Activated CD4-positive, alpha-beta T cell treated with anti-CD3 and anti-CD28 coated beads for 4 hours (primary cell): Measurements from ENCODE around the gene ZNF836.
"Not testable (repeated sequence)": the region's sequence is repeated elsewhere in the genome, so short reads cannot be mapped to it uniquely, and the experiment has no call there.

ENCODE experiments used
- DNase-seq, 2 donors: peaks; one replicate each; pipeline ENCODE4 v3.0.0-alpha.2; 2020

ZNF836 gene

GRCh38 chr19:52171321-52172169 is at the start of gene ZNF836:
TSS of gene ZNF836 (minus strand) at chr19:52171621. CDS start at chr19:52168072, 3,549 bp downstream.
- peak; percentile 92 for DNase-seq

DNA sequence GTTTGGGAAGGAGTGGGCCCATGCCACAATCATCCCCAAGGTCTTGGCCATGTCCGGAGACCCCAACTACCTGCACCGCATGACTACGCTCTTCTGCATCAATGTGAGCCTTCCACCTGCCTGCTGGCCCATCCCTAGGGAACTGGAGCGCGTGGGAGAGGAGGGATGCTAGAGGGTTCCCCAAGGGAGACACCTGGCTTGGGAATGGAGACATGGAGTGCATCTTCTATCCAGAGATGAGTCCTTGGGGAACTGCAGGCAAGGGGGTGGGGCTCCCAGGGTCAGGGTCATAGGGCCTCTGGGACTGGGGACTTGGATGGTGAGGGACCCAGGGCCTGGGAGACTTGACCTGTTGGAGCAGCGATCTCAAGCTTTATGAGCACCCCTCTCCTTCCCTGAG is 49.6 kb upstream of the ZNF836 start:
- no peak for DNase-seq

GRCh38 chr19:52219611-52220010 is 48.2 kb upstream of the ZNF836 start:
- DNase-seq, result no peak

DNA sequence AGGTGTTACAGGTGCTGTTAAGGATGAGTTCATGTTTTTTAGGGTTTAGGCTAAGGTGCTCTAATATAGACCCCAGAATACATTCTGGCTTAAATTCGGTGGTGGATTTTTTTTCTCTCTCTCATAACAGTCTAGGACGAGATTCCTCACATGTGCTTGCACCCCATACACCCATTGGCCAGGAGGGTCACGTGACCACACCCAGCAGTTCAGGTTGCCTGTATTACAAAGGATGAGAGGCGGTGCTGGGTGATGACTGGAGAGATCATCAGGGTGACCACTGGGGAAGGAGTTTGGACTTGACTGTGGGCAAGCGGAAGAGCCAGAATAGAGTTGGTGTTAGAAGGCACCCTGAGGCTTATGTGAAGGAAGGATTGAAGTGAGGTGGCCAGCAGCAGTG is 46.2 kb upstream of the ZNF836 start:
- no peak for DNase-seq

- no peak for DNase-seq
Observed at GRCh38 chr19:52216401-52216800, 45.0 kb upstream of the ZNF836 start.

DNA sequence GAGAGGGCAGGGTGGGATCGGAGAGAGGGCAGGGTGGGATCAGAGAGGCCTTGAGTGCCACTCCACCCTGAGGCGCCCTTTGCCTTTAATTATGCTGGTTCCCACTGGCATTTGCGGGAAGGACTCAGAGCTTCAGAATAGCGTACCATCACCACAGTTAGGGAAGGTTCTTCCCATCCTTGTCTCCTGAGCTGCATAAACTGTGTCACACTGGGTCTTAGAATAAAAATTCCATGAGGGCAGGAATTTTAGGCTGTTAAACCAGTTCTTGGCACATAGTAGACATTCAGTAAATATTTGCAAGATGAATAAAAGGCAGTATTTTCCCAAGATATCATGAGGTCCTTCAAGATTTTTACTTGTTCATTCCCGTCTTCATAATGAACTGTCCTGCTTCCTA is 42.8 kb upstream of the ZNF836 start:
- DNase-seq, result no peak

- DNase-seq, result no peak
Observed at GRCh38 chr19:52212572-52213255, 41.3 kb upstream of the ZNF836 start.

- DNase-seq, result no peak
Observed at GRCh38 chr19:52211926-52212571, 40.6 kb upstream of the ZNF836 start.

DNA sequence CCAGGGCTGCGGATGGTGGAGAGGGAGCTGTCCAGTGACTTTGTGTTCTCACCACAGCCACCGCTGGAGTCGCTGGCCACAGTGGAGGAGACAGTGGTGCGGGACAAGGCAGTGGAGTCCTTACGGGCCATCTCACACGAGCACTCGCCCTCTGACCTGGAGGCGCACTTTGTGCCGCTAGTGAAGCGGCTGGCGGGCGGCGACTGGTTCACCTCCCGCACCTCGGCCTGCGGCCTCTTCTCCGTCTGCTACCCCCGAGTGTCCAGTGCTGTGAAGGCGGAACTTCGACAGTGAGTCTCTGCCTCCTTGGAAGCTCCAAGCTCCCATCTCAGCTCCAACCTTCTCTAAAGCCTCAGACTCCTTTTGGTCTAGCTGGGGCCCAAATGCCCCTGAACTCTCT is 39.8 kb upstream of the ZNF836 start:
- DNase-seq, result no peak

- DNase-seq, result no peak
Observed at GRCh38 chr19:52206481-52206880, 35.1 kb upstream of the ZNF836 start.

- DNase-seq, result not testable (repeated sequence)
Observed at GRCh38 chr19:52200755-52201391, 29.5 kb upstream of the ZNF836 start.

DNA sequence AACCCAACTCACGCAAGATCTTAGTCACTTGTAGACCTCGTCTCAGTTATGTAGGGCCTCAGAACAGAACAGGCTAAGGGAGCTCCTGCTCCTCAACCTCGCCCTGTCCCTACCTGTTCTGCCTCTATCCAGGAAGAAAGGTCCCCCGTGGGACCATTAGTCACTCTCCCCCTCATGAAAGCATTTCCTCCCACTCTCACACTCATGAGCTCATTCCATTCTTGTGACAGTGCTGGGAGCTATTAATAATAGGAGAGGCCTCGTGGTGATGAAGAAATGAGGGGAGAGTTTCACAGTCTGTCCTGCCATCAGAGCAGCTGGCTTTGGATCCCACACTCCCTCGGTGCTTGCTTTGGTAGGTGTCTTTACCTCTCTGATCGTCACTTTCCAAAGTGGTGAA is 28.6 kb upstream of the ZNF836 start:
- no peak for DNase-seq

DNA sequence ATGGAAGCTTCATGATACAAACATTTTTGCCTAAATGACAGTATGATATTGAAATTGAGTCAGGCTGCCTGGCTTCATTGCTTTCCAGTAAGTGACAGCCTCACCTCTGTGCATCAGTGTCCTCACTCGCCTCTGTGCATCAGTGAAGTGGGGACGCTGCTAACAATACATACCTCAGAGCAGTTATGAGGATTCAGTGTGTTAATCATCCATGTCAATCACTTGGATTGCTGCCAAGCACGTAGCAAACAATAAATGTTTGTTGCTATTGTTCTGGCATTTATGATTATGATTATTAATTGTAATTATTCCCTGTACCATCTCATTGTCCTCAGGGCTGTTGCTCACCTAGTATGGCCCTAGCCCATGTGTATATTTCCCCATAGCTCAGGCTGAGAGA is 27.3 kb upstream of the ZNF836 start:
- DNase-seq, result no peak

DNA sequence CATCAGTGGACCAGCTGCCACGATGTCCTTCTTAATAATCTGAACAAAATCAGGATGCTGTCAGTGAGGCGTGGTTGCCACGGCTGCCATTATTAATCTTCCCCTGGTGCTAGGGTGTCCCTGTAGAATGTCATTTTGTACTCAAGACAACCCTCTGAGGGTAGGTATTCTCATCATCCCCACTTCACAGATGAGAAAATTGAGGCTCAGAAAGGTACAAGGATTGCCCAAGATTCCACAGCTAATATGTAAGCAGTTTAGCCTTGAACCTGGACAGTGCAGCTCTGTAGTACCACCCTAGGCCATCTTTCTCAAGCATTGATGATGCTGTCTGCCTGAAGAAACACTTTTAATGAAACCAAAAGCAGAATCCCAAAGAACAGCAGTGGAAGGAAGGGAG is 26.5 kb upstream of the ZNF836 start:
- no peak for DNase-seq

DNA sequence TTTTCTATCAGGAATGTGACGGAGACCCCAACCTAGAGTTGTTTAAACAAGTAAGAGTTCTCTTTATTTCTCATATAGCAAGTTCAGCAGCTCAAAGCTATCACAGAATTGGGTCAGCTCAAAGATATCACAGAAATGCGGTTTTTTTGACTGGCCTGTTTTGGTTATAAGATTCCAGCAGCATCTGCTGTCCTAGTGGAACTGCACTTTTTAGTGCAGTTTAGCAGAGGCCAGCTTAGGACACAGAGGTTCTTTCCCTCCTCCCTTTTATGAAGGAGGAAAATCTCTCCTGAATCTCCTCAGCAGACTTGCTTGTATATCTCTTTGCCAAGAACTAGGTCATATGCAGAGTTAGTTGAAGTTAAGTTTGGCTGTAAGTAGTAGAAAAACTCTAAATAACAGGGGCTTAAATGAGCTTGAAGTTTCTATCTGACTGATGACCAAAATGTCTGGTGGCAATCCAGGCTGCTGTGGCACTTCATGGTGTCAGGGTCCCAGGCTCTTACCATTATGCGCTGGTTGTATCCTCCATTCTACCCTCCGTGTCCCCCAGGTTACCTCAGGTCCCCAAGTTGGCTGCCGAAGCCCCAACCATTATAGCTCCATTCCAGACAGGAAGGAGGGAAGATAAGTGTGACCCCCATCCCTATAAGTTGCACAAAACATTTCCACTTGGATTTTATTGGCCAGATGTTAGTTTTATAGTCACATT is 25.0 kb upstream of the ZNF836 start:
- DNase-seq, result no peak

- DNase-seq, result no peak
Observed at GRCh38 chr19:52191951-52192350, 20.5 kb upstream of the ZNF836 start.

DNA sequence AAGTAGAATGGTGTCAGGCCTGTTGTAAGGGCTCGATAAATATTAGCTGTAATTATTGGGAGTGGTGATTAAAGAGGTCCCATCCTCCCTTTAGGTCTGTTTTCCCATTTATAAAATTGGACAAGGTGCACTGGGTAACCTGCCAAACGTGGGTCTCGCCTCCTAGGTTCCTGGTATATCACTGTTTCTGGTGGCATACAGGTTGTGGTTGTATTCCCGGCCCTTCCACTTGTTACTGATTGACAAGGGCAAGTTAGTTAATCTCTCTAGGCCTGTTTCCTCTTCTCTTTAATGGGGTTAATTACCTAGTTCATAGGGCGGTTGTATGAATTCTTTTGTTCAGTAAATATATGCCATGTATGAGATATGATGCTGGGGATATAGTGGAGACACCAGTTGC is 20.0 kb upstream of the ZNF836 start:
- no peak for DNase-seq

- DNase-seq, result no peak
Observed at GRCh38 chr19:52190487-52191293, 19.3 kb upstream of the ZNF836 start.

DNA sequence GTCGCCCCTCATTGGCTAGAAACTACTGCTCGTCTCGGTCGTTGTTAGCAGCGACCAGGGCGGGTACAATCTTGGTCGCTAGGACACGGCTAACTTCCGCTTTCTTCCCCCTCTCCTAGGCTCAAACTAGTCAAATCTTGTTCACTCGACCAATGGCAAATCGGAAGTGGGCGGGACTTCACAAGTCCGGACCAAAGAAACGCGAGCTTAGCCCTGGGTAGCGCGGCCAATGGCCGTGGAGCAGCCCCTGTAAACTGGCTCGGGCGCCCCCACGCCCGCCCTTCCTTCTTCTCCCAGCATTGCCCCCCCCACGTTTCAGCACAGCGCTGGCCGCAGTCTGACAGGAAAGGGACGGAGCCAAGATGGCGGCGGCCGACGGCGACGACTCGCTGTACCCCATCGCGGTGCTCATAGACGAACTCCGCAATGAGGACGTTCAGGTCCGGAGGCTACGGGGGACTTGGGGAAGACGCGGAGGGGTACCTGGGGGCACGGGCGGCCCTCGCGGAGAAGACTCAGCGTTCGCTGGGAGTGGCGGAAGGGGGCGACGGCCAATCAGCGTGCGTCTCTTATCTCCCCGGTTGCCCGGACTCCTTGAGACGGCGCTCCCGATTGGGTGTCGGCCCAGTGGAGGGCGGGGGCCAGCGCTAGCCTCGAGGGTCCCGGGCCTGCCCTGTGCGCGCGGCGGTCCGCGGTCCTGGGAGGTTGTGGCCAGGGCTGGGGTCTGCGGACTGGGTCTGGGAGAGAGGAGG is 18.5 kb upstream of the ZNF836 start, which contains the start of gene PPP2R1A:
TSS of gene PPP2R1A (plus strand) at position 318 of the 752 bp plus-strand sequence. CDS start at position 363, 45 bp downstream.
- DNase-seq, result peak; percentile 97 to 99

DNA sequence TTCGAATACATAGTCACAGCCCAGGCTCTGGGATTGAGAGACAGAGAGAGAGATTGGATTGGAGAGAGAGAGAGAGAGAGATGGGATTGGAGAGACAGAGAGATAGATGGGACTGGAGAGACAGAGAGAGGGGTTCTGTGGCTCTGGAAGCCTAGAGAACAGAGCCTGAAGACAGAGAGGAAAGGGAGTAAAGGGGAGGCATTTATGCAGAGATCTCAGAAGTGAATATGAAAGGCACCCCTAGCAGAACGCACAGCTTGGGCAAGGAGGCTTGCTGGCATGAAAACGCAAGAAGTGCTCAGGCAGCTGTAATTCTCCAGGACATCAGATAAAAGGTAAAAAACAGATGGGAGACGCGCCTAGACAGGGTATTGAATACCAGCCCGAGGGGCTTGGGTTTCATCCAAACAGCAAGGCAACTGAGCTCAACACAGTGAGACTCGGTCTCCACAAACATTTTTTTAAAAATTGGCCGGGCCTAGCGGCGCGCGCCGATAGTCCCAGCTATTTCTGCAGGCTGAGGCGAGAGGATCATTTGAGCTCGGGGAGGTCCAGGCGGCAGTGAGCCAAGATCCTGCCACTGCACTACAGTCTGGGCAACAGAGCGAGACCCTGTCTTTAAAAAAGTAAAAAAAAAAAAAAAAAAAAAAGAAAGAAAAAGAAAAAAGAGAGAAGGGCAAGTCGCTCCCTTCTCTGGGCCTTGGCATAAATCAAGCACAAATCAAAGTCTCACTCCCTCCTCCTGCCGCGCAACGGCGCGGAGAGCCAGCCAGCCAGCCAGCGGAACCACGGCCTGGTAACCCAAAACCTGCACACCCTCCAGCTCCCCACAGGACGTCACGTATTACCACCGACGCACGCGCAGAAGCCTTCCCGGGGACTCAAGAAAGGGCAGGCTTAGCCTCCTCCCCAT is 17.7 kb upstream of the ZNF836 start:
- DNase-seq, result no peak
